Esophagus muscularis mucosa (tissue), 4 donors: ENCODE data around the gene RNF8.

Experiments
- EP300 ChIP-seq: sonication (generic); formaldehyde crosslinking; IDR thresholded peaks from one replicate; pipeline ENCODE4 v1.6.1; 2017; ENCODE audit warnings: antibody characterized with exemption
- POLR2A ChIP-seq: fragments of 450-650 bp; IDR thresholded peaks from one replicate; pipeline ENCODE4 v1.6.1; 2017; ENCODE audit warnings: antibody characterized with exemption, moderate library complexity, mild to moderate bottlenecking, low read depth
- TF ChIP-seq, protein P1 (sequence below), 3 experiments: fragments of 200-600 bp in 2 of 3; fragments of 450-650 bp in 1 of 3; sonication (generic) in 2 of 3; IDR thresholded peaks; one replicate each; pipeline ENCODE4 v1.5.1; 2017 to 2019; ENCODE audit warnings: antibody characterized with exemption in 3 of 3, mild to moderate bottlenecking in 2 of 3, moderate library complexity in 1 of 3

DNA sequence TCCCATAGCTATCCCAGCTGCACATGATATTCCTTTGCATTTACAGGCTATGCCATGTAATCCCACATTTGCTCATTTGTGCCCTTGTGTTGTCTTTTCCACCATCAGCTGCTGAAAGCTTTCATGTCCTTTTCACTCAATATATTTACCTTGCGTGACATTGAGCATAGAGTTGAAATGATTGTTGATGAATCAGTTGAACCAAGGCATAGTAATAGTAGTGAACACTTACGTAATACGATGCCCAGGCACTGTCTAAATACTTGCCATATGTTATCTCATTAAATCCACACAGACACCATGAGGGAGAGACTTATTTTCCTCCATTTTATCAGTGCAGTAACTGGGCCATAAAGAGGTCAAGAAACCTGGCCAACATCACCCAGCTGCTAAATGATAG, 13.1 kb downstream of the RNF8 start:
- TF ChIP-seq, protein P1, sequence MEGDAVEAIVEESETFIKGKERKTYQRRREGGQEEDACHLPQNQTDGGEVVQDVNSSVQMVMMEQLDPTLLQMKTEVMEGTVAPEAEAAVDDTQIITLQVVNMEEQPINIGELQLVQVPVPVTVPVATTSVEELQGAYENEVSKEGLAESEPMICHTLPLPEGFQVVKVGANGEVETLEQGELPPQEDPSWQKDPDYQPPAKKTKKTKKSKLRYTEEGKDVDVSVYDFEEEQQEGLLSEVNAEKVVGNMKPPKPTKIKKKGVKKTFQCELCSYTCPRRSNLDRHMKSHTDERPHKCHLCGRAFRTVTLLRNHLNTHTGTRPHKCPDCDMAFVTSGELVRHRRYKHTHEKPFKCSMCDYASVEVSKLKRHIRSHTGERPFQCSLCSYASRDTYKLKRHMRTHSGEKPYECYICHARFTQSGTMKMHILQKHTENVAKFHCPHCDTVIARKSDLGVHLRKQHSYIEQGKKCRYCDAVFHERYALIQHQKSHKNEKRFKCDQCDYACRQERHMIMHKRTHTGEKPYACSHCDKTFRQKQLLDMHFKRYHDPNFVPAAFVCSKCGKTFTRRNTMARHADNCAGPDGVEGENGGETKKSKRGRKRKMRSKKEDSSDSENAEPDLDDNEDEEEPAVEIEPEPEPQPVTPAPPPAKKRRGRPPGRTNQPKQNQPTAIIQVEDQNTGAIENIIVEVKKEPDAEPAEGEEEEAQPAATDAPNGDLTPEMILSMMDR (IDR thresholded peaks at IDR 0.05), result no peak
- no peak for TF ChIP-seq EP300
- no peak for TF ChIP-seq POLR2A
